PC-3 (cell line): ENCODE results near the gene DLX5.

Experiments used
- CTCF ChIP-seq: fragments of 300-600 bp; sonication (generic); conservative IDR thresholded peaks from 2 replicates; pipeline ENCODE4 v1.5.1; 2017; ENCODE audit warnings: antibody characterized with exemption, low read depth, mild to moderate bottlenecking, low read length
- EZH2 ChIP-seq: fragments of 300-600 bp; sonication (generic); IDR thresholded peaks from one replicate; pipeline ENCODE4 v1.6.1; 2017; ENCODE audit warnings: antibody characterized with exemption, mild to moderate bottlenecking, low read length; ENCODE audit not compliant: unreplicated experiment
- EZH2phosphoT487 ChIP-seq: fragments of 300-600 bp; sonication (generic); IDR thresholded peaks from 2 replicates; pipeline ENCODE4 v1.6.1; 2018; ENCODE audit warnings: mild to moderate bottlenecking, antibody characterized with exemption, low read length, borderline replicate concordance

GRCh38 chr7:97004247-97005182 lies 20.1 kb downstream of the DLX5 start:
- TF ChIP-seq CTCF (no peak), EZH2 (no peak), EZH2phosphoT487 (no peak)
